Esophagus muscularis mucosa (tissue), 4 donors: ENCODE data around the gene SLC25A30. TPM values are rescaled to one million over a fixed set of nuclear protein-coding genes. Genes with fewer than 3 reads are reported as not detected.

Source experiments
- DNase-seq: peaks from one replicate; pipeline ENCODE4 v3.0.0-alpha.2; 2017; ENCODE audit errors: extremely low spot score
- H3K27ac ChIP-seq, 4 donors: fragments of 200-600 bp; sonication (generic); replicated peaks in 1 of 4; 1 replicate in 3 of 4; 2 replicates in 1 of 4; pipeline ENCODE4 v1.5.1; 2016 to 2019; ENCODE audit warnings: mild to moderate bottlenecking in 1 of 4
- H3K27me3 ChIP-seq, 4 donors: fragments of 200-600 bp; sonication (generic); one replicate each; pipeline versions ENCODE4 v1.5.1 to v1.6.0; 2016 to 2019
- H3K36me3 ChIP-seq, 4 donors: fragments of 200-600 bp; sonication (generic); one replicate each; pipeline ENCODE4 v1.5.1; 2016 to 2019
- H3K4me1 ChIP-seq, 4 donors: fragments of 200-600 bp; sonication (generic); one replicate each; pipeline ENCODE4 v1.5.1; 2016 to 2019
- H3K4me3 ChIP-seq, 4 donors: fragments of 200-600 bp; sonication (generic); 1 replicate in 2 of 4; 2 replicates in 2 of 4; pipeline ENCODE4 v1.5.1; 2016 to 2019; ENCODE audit warnings: mild to moderate bottlenecking in 4 of 4, moderate library complexity in 1 of 4
- H3K9me3 ChIP-seq, 4 donors: fragments of 200-600 bp; sonication (generic); 1 replicate in 3 of 4; 2 replicates in 1 of 4; pipeline ENCODE4 v1.5.1; 2016 to 2019
- CTCF ChIP-seq, 3 experiments: fragments of 200-600 bp in 2 of 3; fragments of 450-650 bp in 1 of 3; sonication (generic) in 2 of 3; IDR thresholded peaks; one replicate each; pipeline ENCODE4 v1.5.1; 2017 to 2019; ENCODE audit warnings: antibody characterized with exemption in 3 of 3, mild to moderate bottlenecking in 2 of 3, moderate library complexity in 1 of 3
- EP300 ChIP-seq: sonication (generic); formaldehyde crosslinking; IDR thresholded peaks from one replicate; pipeline ENCODE4 v1.6.1; 2017; ENCODE audit warnings: antibody characterized with exemption
- POLR2A ChIP-seq: fragments of 450-650 bp; IDR thresholded peaks from one replicate; pipeline ENCODE4 v1.6.1; 2017; ENCODE audit warnings: antibody characterized with exemption, moderate library complexity, mild to moderate bottlenecking, low read depth
- POLR2AphosphoS5 ChIP-seq, 2 donors: sonication (generic); formaldehyde crosslinking; IDR thresholded peaks; one replicate each; pipeline ENCODE4 v1.6.1; 2017; ENCODE audit warnings: antibody characterized with exemption in 2 of 2
- WGBS: methylation state at CpG from one replicate; pipeline ENCODE4 v1.1.5; 2018; 5-methylcytosine and 5-hydroxymethylcytosine counted together
- intact Hi-C: fragments of 100-400 bp; cut with DNase I; formaldehyde crosslinking; loops from one replicate; pipeline ENCODE4 v1.15.1; 2023
- total RNA-seq, 4 donors: library from RNA; depleted of rRNA; stranded (reverse); fragments of >200 nt; gene quantifications; one replicate each; pipeline versions ENCODE4 v1.1.0 to v1.2.1, GENCODE V29; 2016

Gene SLC25A30
- total RNA-seq, 4 donors from 2014 or later = 8.8 to 13.4 (median 10.3) TPM

- Histone ChIP-seq H3K36me3 (peaks cover 0 to 16% (median 4%) of the 10 kb centered on the region in 4 donors), H3K4me1 (peaks cover 10 to 12% (median 11%) of the 10 kb centered on the region in 4 donors), H3K27ac (no peak overlapping the region), H3K27me3 (no peaks in the 10 kb centered on the region), H3K9me3 (no peaks in the 10 kb centered on the region), H3K4me3 (no peak overlapping the region)
- TF ChIP-seq CTCF (IDR thresholded peaks at IDR 0.05) = no peak
- no peak for TF ChIP-seq EP300
- TF ChIP-seq POLR2A = no peak
- intact Hi-C loops = loop anchor here (5.0 kb wide), 1 partner anchor 92 kb away; no protein-coding TSS in a partner anchor
- WGBS = 94% methylated on average over 3 of the region's 3 CpGs
- no peak for DNase-seq
These were observed 43.3 kb downstream of the SLC25A30 start for GRCh38 chr13:45374917-45375316.

- Histone ChIP-seq H3K4me3 (no peak overlapping the region), H3K36me3 (peaks cover 0 to 16% (median 6%) of the 10 kb centered on the region in 4 donors), H3K27ac (no peak overlapping the region), H3K9me3 (no peaks in the 10 kb centered on the region), H3K4me1 (peaks cover 15 to 23% (median 17%) of the 10 kb centered on the region in 4 donors), H3K27me3 (no peaks in the 10 kb centered on the region)
- 91% methylated on average over 5 of the region's 5 CpGs for WGBS
- intact Hi-C loops = loop anchor here (5.0 kb wide), 1 partner anchor 94 kb away; no protein-coding TSS in a partner anchor
- TF ChIP-seq CTCF (IDR thresholded peaks at IDR 0.05) (no peak), POLR2AphosphoS5 (IDR thresholded peaks at IDR 0.05) (no peak), EP300 (no peak), POLR2A (no peak)
- DNase-seq = no peak
These were observed 45.0 kb downstream of the SLC25A30 start for GRCh38 chr13:45373162-45373547.

GRCh38 chr13:45372189-45373161, 45.7 kb downstream of the SLC25A30 start:
- Histone ChIP-seq H3K9me3 (no peaks in the 10 kb centered on the region), H3K4me3 (no peak overlapping the region)
- no peak for TF ChIP-seq EP300
- TF ChIP-seq POLR2AphosphoS5 (IDR thresholded peaks at IDR 0.05) = no peak
- no peak for TF ChIP-seq CTCF (IDR thresholded peaks at IDR 0.05)
- TF ChIP-seq POLR2A = no peak

GRCh38 chr13:45370922-45371406, 47.2 kb downstream of the SLC25A30 start:
- TF ChIP-seq CTCF (IDR thresholded peaks at IDR 0.05) (peak in 2 of 3 experiments; percentile 78 to 91), POLR2AphosphoS5 (IDR thresholded peaks at IDR 0.05) (peak; percentile 48 to 67), EP300 (no peak)
- DNase-seq = no peak
- intact Hi-C loops = loop anchor here (5.0 kb wide), 1 partner anchor 96 kb away; no protein-coding TSS in a partner anchor
- H3K27ac ChIP-seq = peak overlapping the region in 2 of 4 donors; percentile 35 to 36
- no peaks in the 10 kb centered on the region for H3K9me3 ChIP-seq
- peaks cover 15 to 24% (median 17%) of the 10 kb centered on the region in 4 donors for H3K4me1 ChIP-seq
- peak overlapping the region; percentile 3 to 39 (median 21) for H3K4me3 ChIP-seq
- H3K27me3 ChIP-seq = no peaks in the 10 kb centered on the region
- H3K36me3 ChIP-seq = peaks cover 0 to 16% (median 6%) of the 10 kb centered on the region in 4 donors
- WGBS = 26% methylated on average over 27 of the region's 30 CpGs

More at GRCh38 chr13:45372189-45373161, 45.7 kb downstream of the SLC25A30 start:
- DNase-seq = no peak
- no peaks in the 10 kb centered on the region for H3K27me3 ChIP-seq
- H3K27ac ChIP-seq = no peak overlapping the region
- WGBS = 79% methylated on average over 24 of the region's 24 CpGs
- H3K4me1 ChIP-seq = peaks cover 15 to 24% (median 17%) of the 10 kb centered on the region in 4 donors
- intact Hi-C loops = loop anchor here (5.0 kb wide), 1 partner anchor 95 kb away; no protein-coding TSS in a partner anchor
- H3K36me3 ChIP-seq = peaks cover 0 to 16% (median 6%) of the 10 kb centered on the region in 4 donors
